Endodermal cell (in vitro differentiated cells): ENCODE data around the gene KCNK10. TPM values are rescaled to one million over a fixed set of nuclear protein-coding genes. Genes with fewer than 3 reads are reported as not detected.

Experiments
- DNase-seq: peaks from one replicate; pipeline ENCODE4 v3.0.0-alpha.2; 2017
- H3K27ac ChIP-seq: 2 replicates; pipeline ENCODE4 v1.5.1; 2013; ENCODE audit warnings: mild to moderate bottlenecking, low read depth, low read length, moderate library complexity
- H3K27me3 ChIP-seq: 2 replicates; pipeline ENCODE4 v1.6.1; 2013; ENCODE audit warnings: mild to moderate bottlenecking, low read length, moderate library complexity; ENCODE audit not compliant: insufficient read depth, control insufficient read depth, poor library complexity, severe bottlenecking
- H3K36me3 ChIP-seq: 2 replicates; pipeline ENCODE4 v1.7.0; 2013; ENCODE audit warnings: mild to moderate bottlenecking, low read length, moderate library complexity; ENCODE audit not compliant: control insufficient read depth, insufficient read depth
- H3K4me1 ChIP-seq: one replicate; pipeline ENCODE4 v1.7.0; 2013; ENCODE audit warnings: low read length; ENCODE audit not compliant: control insufficient read depth, insufficient read depth
- H3K4me3 ChIP-seq: 2 replicates; pipeline ENCODE4 v1.5.1; 2013; ENCODE audit warnings: mild to moderate bottlenecking, low read length, moderate library complexity
- H3K9ac ChIP-seq: 2 replicates; pipeline ENCODE4 v1.6.1; 2013; ENCODE audit warnings: mild to moderate bottlenecking, low read length, moderate library complexity; ENCODE audit not compliant: poor library complexity, severe bottlenecking; ENCODE audit errors: extremely low read depth
- H3K9me3 ChIP-seq: 2 replicates; pipeline ENCODE4 v1.6.1; 2013; ENCODE audit warnings: mild to moderate bottlenecking, low read length, moderate library complexity; ENCODE audit not compliant: control insufficient read depth
- H3K27ac Mint-ChIP-seq: 2 replicates; pipeline ENCODE4 v1.8.0; 2020; ENCODE audit warnings: mixed read lengths
- H3K27me3 Mint-ChIP-seq: 2 replicates; pipeline ENCODE4 v1.8.0; 2021; ENCODE audit warnings: mild to moderate bottlenecking, mixed read lengths; ENCODE audit not compliant: insufficient read depth
- H3K36me3 Mint-ChIP-seq: 2 replicates; pipeline ENCODE4 v1.8.0; 2020; ENCODE audit warnings: low read depth, mixed read lengths
- H3K4me1 Mint-ChIP-seq: 2 replicates; pipeline ENCODE4 v1.8.0; 2020; ENCODE audit warnings: mixed read lengths
- H3K4me3 Mint-ChIP-seq: 2 replicates; pipeline ENCODE4 v1.8.0; 2020; ENCODE audit warnings: mild to moderate bottlenecking, moderate library complexity, mixed read lengths
- H3K9me3 Mint-ChIP-seq: 2 replicates; pipeline ENCODE4 v1.8.0; 2020; ENCODE audit warnings: mild to moderate bottlenecking, mixed read lengths
- WGBS, 2 experiments: methylation state at CpG; one replicate each; pipeline versions ENCODE4 v1.1.5 to v1.1.7; 2013; ENCODE audit warnings: missing lambda C conversion rate in 2 of 2, mixed read lengths in 1 of 2; ENCODE audit not compliant: insufficient coverage in 1 of 2, insufficient read length in 1 of 2; 5-methylcytosine and 5-hydroxymethylcytosine counted together
- total RNA-seq, 2 donors: library from RNA; stranded (reverse); fragmentation: NEBNext Ultra II Directional in 1 of 2; extraction: Animal tissue kit (Norgen Biotek cat#: 25700) in 1 of 2; gene quantifications; 2 replicates in 1 of 2; 3 replicates in 1 of 2; pipeline ENCODE4 v1.2.1, GENCODE V29; 2021
- TF ChIP-seq, protein P1 (sequence below): fragments of 200-600 bp; sonication (generic); conservative IDR thresholded peaks from 2 replicates; pipeline ENCODE4 v1.5.0; 2021; ENCODE audit warnings: antibody characterized with exemption, mild to moderate bottlenecking

The KCNK10 gene
- total RNA-seq, 2 donors from 2014 or later: 0.24 to 1.8 TPM

DNA sequence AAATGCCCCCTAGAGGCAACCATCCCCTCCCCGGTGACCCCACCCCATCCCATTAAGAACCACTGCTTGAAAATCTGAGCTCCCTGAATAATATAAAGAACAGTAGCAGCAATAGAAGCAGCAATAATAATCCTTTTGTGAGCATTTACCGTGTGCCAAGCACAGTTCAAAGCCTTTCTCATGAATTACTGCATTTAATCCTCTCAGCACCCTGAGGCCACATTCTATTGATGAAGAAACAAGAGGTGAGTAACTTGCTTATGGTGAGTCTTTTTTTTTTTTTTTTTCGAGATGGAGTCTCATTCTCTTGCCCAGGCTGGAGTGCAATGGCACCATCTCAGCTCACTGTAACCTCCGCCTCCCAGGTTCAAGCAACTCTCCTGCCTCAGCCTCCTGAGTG, 65.0 kb downstream of the KCNK10 start:
- H3K4me1 Mint-ChIP-seq: no peaks in the 10 kb centered on the region
- peaks cover 13% of the 10 kb centered on the region for H3K27me3 Mint-ChIP-seq
- TF ChIP-seq, protein P1, sequence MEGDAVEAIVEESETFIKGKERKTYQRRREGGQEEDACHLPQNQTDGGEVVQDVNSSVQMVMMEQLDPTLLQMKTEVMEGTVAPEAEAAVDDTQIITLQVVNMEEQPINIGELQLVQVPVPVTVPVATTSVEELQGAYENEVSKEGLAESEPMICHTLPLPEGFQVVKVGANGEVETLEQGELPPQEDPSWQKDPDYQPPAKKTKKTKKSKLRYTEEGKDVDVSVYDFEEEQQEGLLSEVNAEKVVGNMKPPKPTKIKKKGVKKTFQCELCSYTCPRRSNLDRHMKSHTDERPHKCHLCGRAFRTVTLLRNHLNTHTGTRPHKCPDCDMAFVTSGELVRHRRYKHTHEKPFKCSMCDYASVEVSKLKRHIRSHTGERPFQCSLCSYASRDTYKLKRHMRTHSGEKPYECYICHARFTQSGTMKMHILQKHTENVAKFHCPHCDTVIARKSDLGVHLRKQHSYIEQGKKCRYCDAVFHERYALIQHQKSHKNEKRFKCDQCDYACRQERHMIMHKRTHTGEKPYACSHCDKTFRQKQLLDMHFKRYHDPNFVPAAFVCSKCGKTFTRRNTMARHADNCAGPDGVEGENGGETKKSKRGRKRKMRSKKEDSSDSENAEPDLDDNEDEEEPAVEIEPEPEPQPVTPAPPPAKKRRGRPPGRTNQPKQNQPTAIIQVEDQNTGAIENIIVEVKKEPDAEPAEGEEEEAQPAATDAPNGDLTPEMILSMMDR: no peak
- DNase-seq: no peak
- 90 to 92% methylated on average over 2 to 3 of the region's 4 CpGs for WGBS, 2 experiments
- no peak overlapping the region for H3K27ac Mint-ChIP-seq
- H3K4me1 ChIP-seq: no peaks in the 10 kb centered on the region
- H3K4me3 Mint-ChIP-seq: no peak overlapping the region
- H3K9me3 Mint-ChIP-seq: no peaks in the 10 kb centered on the region
- H3K36me3 ChIP-seq: no peaks in the 10 kb centered on the region
- H3K9me3 ChIP-seq: no peaks in the 10 kb centered on the region
- H3K27ac ChIP-seq: no peak overlapping the region
- H3K9ac ChIP-seq: no peak overlapping the region
- H3K36me3 Mint-ChIP-seq: no peaks in the 10 kb centered on the region
- peaks cover 9% of the 10 kb centered on the region for H3K27me3 ChIP-seq
- no peak overlapping the region for H3K4me3 ChIP-seq

DNA sequence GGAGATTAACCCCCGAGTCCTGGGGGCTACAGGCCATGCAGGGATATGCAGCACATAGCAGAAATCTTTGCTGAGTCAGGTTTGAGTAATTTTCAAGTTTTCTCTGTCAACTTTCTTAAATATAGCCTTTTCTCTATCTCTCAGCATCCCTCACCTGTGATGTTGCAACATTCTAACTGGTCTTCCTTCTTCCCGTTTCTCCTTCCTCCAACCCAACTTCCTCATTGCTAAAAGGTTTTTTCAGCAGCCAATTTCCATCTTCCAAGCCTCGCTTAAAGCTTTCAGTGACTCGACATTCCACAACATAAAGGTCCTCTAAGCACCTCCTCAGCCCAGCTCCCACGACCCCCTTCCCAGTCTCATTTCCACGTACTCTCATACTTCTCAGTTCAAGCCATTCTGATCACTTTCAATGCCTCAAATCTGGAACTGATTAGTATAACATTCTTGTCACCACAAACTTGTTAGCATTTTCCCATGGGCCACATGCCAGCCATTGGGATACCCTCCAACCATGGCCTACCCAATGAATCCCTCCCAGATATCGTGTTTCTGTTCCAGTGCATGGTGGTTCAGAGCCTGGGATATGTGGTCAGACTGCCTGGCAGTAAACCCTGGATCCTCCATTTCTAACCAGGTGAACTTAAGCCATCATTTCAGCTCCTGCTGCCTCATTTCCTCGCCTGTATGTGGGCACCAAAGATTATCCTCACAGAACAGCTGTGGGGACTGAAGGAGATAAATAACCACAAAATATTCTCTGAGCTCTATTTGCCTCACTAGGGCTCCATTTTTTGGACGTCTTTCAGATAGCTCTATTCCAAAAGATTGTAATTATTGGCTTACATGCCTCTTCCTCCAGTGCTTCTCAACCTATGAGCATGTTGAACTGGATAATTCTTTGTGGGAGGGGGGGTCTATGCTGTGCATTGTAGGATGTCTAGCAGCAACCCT, 65.8 kb downstream of the KCNK10 start:
- no peak overlapping the region for H3K4me3 ChIP-seq
- peaks cover 11% of the 10 kb centered on the region for H3K27me3 Mint-ChIP-seq
- no peaks in the 10 kb centered on the region for H3K36me3 ChIP-seq
- no peaks in the 10 kb centered on the region for H3K36me3 Mint-ChIP-seq
- no peak overlapping the region for H3K4me3 Mint-ChIP-seq
- no peak overlapping the region for H3K9ac ChIP-seq
- peaks cover 9% of the 10 kb centered on the region for H3K27me3 ChIP-seq
- DNase-seq: no peak
- WGBS, 2 experiments: 90 to 98% methylated on average over 6 to 9 of the region's 9 CpGs
- no peaks in the 10 kb centered on the region for H3K4me1 ChIP-seq
- H3K9me3 ChIP-seq: no peaks in the 10 kb centered on the region
- H3K27ac ChIP-seq: no peak overlapping the region
- H3K4me1 Mint-ChIP-seq: no peaks in the 10 kb centered on the region
- TF ChIP-seq, protein P1: no peak
- H3K9me3 Mint-ChIP-seq: no peaks in the 10 kb centered on the region
- no peak overlapping the region for H3K27ac Mint-ChIP-seq

DNA sequence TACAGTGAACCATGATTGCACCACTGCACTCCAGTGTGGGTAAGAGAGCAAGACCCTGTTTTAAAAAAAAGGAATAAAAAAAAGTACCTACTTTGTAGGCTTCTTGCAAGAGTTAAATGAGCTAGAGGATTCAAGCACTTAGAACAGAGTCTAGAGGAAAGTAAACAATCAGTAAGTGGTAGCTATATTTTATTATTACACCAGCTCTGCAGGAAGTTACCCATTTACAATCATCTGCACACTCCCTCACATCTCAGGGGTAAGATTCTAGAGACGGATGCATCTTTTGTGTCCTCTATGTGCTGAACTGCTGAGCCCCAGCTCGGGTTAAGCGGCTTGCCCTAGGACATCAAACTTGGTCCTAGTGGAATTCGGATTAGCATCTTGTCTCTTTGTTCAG, 67.3 kb downstream of the KCNK10 start:
- H3K36me3 ChIP-seq: no peaks in the 10 kb centered on the region
- H3K4me3 ChIP-seq: no peak overlapping the region
- Mint-ChIP-seq H3K27ac (no peak overlapping the region), H3K4me3 (no peak overlapping the region), H3K36me3 (no peaks in the 10 kb centered on the region), H3K4me1 (no peaks in the 10 kb centered on the region), H3K9me3 (no peaks in the 10 kb centered on the region), H3K27me3 (peaks cover 8% of the 10 kb centered on the region)
- WGBS, 2 experiments: 88 to 89% methylated on average over 4 of the region's 4 CpGs
- H3K27ac ChIP-seq: no peak overlapping the region
- peaks cover 9% of the 10 kb centered on the region for H3K27me3 ChIP-seq
- TF ChIP-seq, protein P1: no peak
- H3K9me3 ChIP-seq: no peaks in the 10 kb centered on the region
- no peak overlapping the region for H3K9ac ChIP-seq
- no peak for DNase-seq
- H3K4me1 ChIP-seq: no peaks in the 10 kb centered on the region
